ENCODE results near the gene MISP3.

Gene MISP3

DNA sequence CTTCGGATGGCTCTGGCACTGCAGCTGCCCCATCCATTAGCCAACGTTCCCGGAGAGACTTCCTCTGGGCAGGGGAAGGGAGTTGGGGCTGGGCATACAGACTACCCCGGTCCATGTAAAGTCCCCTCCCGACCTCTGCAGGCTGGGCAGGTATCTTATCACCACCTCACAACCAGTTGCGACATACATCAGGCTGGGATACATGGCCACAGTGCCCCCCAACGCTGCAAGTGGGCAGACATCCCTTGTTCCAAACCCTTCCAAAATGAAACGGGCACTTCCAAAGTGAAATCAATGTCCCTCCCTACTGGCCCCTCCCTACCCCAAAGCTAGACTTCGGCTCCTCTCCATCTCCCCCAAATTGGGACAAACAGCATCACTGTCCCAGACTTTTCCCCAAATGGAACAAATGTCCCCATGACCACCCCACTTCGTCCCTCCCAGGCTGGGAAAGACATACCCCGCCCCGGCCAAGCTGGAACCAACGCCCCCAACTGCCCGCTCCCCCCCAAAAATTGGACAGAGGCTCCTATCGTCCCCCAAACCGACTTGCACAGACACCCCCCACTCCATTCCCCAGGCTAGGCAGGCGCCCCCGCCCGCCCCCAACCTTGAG is 15.7 kb upstream of the MISP3 start:
- Histone ChIP-seq H3F3A (ENCODE audit: insufficient read depth) (no peaks in the 10 kb centered on the region), H4K20me1 (ENCODE audit: low read depth, low read length) (no peaks in the 10 kb centered on the region)

DNA sequence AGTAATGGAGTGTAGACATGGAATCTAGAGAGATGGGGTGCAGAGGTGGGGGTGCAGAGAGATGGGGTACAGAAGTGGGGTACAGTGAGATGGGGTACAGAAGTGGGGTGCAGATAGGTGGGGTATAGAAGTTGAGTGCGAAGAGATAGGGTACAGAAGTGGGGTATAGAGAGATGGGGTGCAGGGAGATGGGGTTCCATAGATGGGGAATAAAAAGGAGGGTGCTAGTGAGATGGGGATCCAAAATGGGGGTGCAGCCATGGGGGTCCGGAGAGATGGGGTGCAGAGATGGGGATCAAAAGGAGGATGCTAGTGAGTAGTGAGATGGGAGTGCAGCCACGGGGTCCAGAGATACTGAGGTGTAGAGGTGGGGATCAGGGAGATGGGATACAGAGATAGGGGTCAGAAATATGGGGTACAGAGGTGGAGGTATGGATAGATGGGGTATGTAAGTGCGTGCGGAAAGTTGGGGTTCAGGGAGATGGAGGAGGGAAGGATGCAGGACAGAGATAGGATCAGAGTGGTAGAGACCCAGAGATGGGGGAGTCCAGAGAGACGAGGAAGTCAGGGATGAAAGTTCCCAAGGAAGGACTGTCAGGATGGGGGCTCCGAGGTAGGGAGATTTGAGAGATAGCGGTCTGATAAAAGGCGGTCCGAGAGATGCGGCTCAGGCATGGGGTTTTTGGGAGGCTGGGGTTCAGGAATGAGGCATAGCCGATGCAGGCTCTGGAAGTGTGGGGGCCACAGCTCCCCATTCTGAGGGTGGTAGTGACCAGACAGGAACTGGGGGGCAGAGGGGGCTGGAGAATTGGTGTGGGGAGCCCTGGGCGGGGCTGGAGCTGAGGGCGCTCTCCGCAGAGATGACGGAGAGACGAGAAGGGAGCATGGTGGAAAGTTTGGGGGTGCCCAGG is 14.1 kb upstream of the MISP3 start:
- H3K4me3 ChIP-seq (ENCODE audit: insufficient read depth, low read length, poor library complexity, severe bottlenecking), result no peak overlapping the region
- no peak overlapping the region for H3K9ac ChIP-seq (ENCODE audit: low read length)
- H2AFZ ChIP-seq (ENCODE audit: low read depth, low read length, severe bottlenecking), result no peak overlapping the region
- H3F3A ChIP-seq (ENCODE audit: insufficient read depth), result no peaks in the 10 kb centered on the region
- TF ChIP-seq EZH2phosphoT487 (conservative IDR thresholded peaks at IDR 0.05; ENCODE audit: low read length), result no peak
- TF ChIP-seq CTCF (IDR thresholded peaks at IDR 0.05; ENCODE audit: insufficient read depth, low read length, poor library complexity, severe bottlenecking), result no peak
- H3K27ac ChIP-seq (ENCODE audit: low read depth, low read length), result no peak overlapping the region
- H3K79me2 ChIP-seq (ENCODE audit: insufficient read depth, low read length), result no peaks in the 10 kb centered on the region
- H3K4me2 ChIP-seq (ENCODE audit: low read depth, low read length, poor library complexity, severe bottlenecking), result no peak overlapping the region
- H3K36me3 ChIP-seq (ENCODE audit: low read length), result no peaks in the 10 kb centered on the region
- H3K9me2 ChIP-seq (replicated peaks; ENCODE audit: insufficient read depth, low read length), result no peaks in the 10 kb centered on the region
- H3K9me3 ChIP-seq (ENCODE audit: insufficient read depth, low read length), result no peaks in the 10 kb centered on the region
- no peaks in the 10 kb centered on the region for H4K20me1 ChIP-seq (ENCODE audit: low read depth, low read length)
- 0 out of 2 replicates have a peak, but pooled peaks cover 4% of the 10 kb centered on the region for H3K27me3 ChIP-seq (ENCODE audit: low read length)

More for the DNA sequence above, 15.7 kb upstream of the MISP3 start:
- Histone ChIP-seq H3K4me3 (ENCODE audit: insufficient read depth, low read length, poor library complexity, severe bottlenecking) (no peak overlapping the region), H3K36me3 (ENCODE audit: low read length) (no peaks in the 10 kb centered on the region), H3K9me3 (ENCODE audit: insufficient read depth, low read length) (no peaks in the 10 kb centered on the region), H3K27ac (ENCODE audit: low read depth, low read length) (no peak overlapping the region), H2AFZ (ENCODE audit: low read depth, low read length, severe bottlenecking) (no peak overlapping the region), H3K4me2 (ENCODE audit: low read depth, low read length, poor library complexity, severe bottlenecking) (no peak overlapping the region), H3K27me3 (ENCODE audit: low read length) (0 out of 2 replicates have a peak, but pooled peaks cover 4% of the 10 kb centered on the region), H3K9me2 (replicated peaks; ENCODE audit: insufficient read depth, low read length) (no peaks in the 10 kb centered on the region), H3K9ac (ENCODE audit: low read length) (no peak overlapping the region), H3K79me2 (ENCODE audit: insufficient read depth, low read length) (no peaks in the 10 kb centered on the region)
- TF ChIP-seq EZH2phosphoT487 (conservative IDR thresholded peaks at IDR 0.05; ENCODE audit: low read length) (no peak), CTCF (IDR thresholded peaks at IDR 0.05; ENCODE audit: insufficient read depth, low read length, poor library complexity, severe bottlenecking) (no peak)

DNA sequence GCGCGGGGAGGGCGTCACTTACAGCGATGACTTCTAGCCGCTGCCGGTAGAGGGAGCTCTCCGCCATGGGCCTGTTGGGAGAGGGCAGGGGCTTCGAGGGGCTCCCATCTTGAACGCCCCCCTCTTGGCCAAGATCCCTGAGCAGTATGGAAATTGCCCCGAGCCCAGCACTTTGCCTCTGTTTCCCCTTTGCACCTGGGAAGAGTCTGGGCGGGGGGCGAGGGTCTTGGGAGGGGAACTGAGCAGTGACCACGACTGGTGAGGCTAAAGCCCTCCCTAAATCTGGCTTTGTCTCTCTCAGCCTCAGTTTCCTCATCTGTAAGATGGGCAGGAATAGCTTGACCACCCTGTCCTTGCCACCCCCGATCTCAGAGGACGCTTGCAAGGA is 13.5 kb upstream of the MISP3 start:
- TF ChIP-seq EZH2phosphoT487 (conservative IDR thresholded peaks at IDR 0.05; ENCODE audit: low read length) (no peak), CTCF (IDR thresholded peaks at IDR 0.05; ENCODE audit: insufficient read depth, low read length, poor library complexity, severe bottlenecking) (peak; percentile 53)
- no peak overlapping the region for H3K4me2 ChIP-seq (ENCODE audit: low read depth, low read length, poor library complexity, severe bottlenecking)
- H4K20me1 ChIP-seq (ENCODE audit: low read depth, low read length), result no peaks in the 10 kb centered on the region
- H2AFZ ChIP-seq (ENCODE audit: low read depth, low read length, severe bottlenecking), result no peak overlapping the region
- no peaks in the 10 kb centered on the region for H3K9me3 ChIP-seq (ENCODE audit: insufficient read depth, low read length)
- H3F3A ChIP-seq (ENCODE audit: insufficient read depth), result no peaks in the 10 kb centered on the region
- no peak overlapping the region for H3K4me3 ChIP-seq (ENCODE audit: insufficient read depth, low read length, poor library complexity, severe bottlenecking)
- 0 out of 2 replicates have a peak, but pooled peaks cover 4% of the 10 kb centered on the region for H3K27me3 ChIP-seq (ENCODE audit: low read length)
- no peak overlapping the region for H3K9ac ChIP-seq (ENCODE audit: low read length)
- H3K9me2 ChIP-seq (replicated peaks; ENCODE audit: insufficient read depth, low read length), result no peaks in the 10 kb centered on the region
- H3K27ac ChIP-seq (ENCODE audit: low read depth, low read length), result no peak overlapping the region
- no peaks in the 10 kb centered on the region for H3K36me3 ChIP-seq (ENCODE audit: low read length)
- H3K79me2 ChIP-seq (ENCODE audit: insufficient read depth, low read length), result no peaks in the 10 kb centered on the region
